Measurements from ENCODE around the gene ABCA13. TPM values are rescaled to one million over a fixed set of nuclear protein-coding genes. Genes with fewer than 3 reads are reported as not detected.

The ABCA13 gene
- total RNA-seq, 1 experiment from 2014 or later: 1.7 TPM

- ChIA-PET POLR2A (no interaction called here), CTCF (no interaction called here)
- Histone ChIP-seq H3K36me3 (ENCODE audit: control insufficient read depth, insufficient read depth, low read length) (no peaks in the 10 kb centered on the region), H3K4me3 (ENCODE audit: low read depth in 2 of 2, low read length in 2 of 2) (no peak overlapping the region), H3K27ac (ENCODE audit: low read length) (no peak overlapping the region), H3K9me3 (ENCODE audit: control insufficient read depth, insufficient read depth, low read depth, low read length) (no peaks in the 10 kb centered on the region), H3K4me1 (ENCODE audit: control insufficient read depth, insufficient read depth, low read length) (no peaks in the 10 kb centered on the region), H3K27me3 (ENCODE audit: control insufficient read depth, insufficient read depth, low read length) (no peaks in the 10 kb centered on the region)
- in situ Hi-C loops (cut with HindIII; ENCODE audit: low pct_unique_long_range_greater_than_20kb, low sequenced_read_pairs) (no loop called here), intact Hi-C loops (cut with micrococcal nuclease; ENCODE audit: unreplicated experiment) (no loop called here)
- DNase-seq (ENCODE audit: low read depth, low spot score) (no peak), ATAC-seq (peak; percentile 42; the same call in 1 of the 2 replicates)
- no TSS peak for BruUV-seq (replicated peaks)
- TF ChIP-seq, protein P1, sequence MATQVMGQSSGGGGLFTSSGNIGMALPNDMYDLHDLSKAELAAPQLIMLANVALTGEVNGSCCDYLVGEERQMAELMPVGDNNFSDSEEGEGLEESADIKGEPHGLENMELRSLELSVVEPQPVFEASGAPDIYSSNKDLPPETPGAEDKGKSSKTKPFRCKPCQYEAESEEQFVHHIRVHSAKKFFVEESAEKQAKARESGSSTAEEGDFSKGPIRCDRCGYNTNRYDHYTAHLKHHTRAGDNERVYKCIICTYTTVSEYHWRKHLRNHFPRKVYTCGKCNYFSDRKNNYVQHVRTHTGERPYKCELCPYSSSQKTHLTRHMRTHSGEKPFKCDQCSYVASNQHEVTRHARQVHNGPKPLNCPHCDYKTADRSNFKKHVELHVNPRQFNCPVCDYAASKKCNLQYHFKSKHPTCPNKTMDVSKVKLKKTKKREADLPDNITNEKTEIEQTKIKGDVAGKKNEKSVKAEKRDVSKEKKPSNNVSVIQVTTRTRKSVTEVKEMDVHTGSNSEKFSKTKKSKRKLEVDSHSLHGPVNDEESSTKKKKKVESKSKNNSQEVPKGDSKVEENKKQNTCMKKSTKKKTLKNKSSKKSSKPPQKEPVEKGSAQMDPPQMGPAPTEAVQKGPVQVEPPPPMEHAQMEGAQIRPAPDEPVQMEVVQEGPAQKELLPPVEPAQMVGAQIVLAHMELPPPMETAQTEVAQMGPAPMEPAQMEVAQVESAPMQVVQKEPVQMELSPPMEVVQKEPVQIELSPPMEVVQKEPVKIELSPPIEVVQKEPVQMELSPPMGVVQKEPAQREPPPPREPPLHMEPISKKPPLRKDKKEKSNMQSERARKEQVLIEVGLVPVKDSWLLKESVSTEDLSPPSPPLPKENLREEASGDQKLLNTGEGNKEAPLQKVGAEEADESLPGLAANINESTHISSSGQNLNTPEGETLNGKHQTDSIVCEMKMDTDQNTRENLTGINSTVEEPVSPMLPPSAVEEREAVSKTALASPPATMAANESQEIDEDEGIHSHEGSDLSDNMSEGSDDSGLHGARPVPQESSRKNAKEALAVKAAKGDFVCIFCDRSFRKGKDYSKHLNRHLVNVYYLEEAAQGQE (IDR thresholded peaks at IDR 0.05; ENCODE audit: insufficient read depth in 1 of 2, low read depth in 2 of 2, low read length in 1 of 2): no peak
- TF ChIP-seq POLR2AphosphoS5 (IDR thresholded peaks at IDR 0.05; ENCODE audit: low read depth, low read length): no peak
- no peak for TF ChIP-seq SIN3A (IDR thresholded peaks at IDR 0.05; ENCODE audit: borderline replicate concordance, insufficient read depth, low read depth, low read length)
- TF ChIP-seq TCF7L2 (IDR thresholded peaks at IDR 0.05; ENCODE audit: low read depth, low read length): no peak
- TF ChIP-seq, protein P2, sequence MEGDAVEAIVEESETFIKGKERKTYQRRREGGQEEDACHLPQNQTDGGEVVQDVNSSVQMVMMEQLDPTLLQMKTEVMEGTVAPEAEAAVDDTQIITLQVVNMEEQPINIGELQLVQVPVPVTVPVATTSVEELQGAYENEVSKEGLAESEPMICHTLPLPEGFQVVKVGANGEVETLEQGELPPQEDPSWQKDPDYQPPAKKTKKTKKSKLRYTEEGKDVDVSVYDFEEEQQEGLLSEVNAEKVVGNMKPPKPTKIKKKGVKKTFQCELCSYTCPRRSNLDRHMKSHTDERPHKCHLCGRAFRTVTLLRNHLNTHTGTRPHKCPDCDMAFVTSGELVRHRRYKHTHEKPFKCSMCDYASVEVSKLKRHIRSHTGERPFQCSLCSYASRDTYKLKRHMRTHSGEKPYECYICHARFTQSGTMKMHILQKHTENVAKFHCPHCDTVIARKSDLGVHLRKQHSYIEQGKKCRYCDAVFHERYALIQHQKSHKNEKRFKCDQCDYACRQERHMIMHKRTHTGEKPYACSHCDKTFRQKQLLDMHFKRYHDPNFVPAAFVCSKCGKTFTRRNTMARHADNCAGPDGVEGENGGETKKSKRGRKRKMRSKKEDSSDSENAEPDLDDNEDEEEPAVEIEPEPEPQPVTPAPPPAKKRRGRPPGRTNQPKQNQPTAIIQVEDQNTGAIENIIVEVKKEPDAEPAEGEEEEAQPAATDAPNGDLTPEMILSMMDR (IDR thresholded peaks at IDR 0.05): no peak
Observed at GRCh38 chr7:48173756-48174382, 2.6 kb downstream of the ABCA13 start.

- ChIA-PET CTCF (no interaction called here), POLR2A (no interaction called here)
- TF ChIP-seq, protein P1 (IDR thresholded peaks at IDR 0.05; ENCODE audit: insufficient read depth in 1 of 2, low read depth in 2 of 2, low read length in 1 of 2): no peak
- no peak for TF ChIP-seq SIN3A (IDR thresholded peaks at IDR 0.05; ENCODE audit: borderline replicate concordance, insufficient read depth, low read depth, low read length)
- no peak for TF ChIP-seq TCF7L2 (IDR thresholded peaks at IDR 0.05; ENCODE audit: low read depth, low read length)
- TF ChIP-seq, protein P2 (IDR thresholded peaks at IDR 0.05): no peak
- no peak for TF ChIP-seq POLR2AphosphoS5 (IDR thresholded peaks at IDR 0.05; ENCODE audit: low read depth, low read length)
- Histone ChIP-seq H3K4me3 (ENCODE audit: low read depth in 2 of 2, low read length in 2 of 2) (no peak overlapping the region), H3K36me3 (ENCODE audit: control insufficient read depth, insufficient read depth, low read length) (no peaks in the 10 kb centered on the region), H3K27me3 (ENCODE audit: control insufficient read depth, insufficient read depth, low read length) (no peaks in the 10 kb centered on the region), H3K27ac (ENCODE audit: low read length) (no peak overlapping the region), H3K9me3 (ENCODE audit: control insufficient read depth, insufficient read depth, low read depth, low read length) (no peaks in the 10 kb centered on the region), H3K4me1 (ENCODE audit: control insufficient read depth, insufficient read depth, low read length) (no peaks in the 10 kb centered on the region)
- intact Hi-C loops (cut with micrococcal nuclease; ENCODE audit: unreplicated experiment) (no loop called here), in situ Hi-C loops (cut with HindIII; ENCODE audit: low pct_unique_long_range_greater_than_20kb, low sequenced_read_pairs) (no loop called here)
- BruUV-seq (replicated peaks): no TSS peak
- DNase-seq (ENCODE audit: low read depth, low spot score) (no peak), ATAC-seq (no peak)
Observed at GRCh38 chr7:48175019-48175418, 3.8 kb downstream of the ABCA13 start.

Data from Panc1 (cell line).